ENCODE results near the gene TMEM250.

Gene TMEM250

DNA sequence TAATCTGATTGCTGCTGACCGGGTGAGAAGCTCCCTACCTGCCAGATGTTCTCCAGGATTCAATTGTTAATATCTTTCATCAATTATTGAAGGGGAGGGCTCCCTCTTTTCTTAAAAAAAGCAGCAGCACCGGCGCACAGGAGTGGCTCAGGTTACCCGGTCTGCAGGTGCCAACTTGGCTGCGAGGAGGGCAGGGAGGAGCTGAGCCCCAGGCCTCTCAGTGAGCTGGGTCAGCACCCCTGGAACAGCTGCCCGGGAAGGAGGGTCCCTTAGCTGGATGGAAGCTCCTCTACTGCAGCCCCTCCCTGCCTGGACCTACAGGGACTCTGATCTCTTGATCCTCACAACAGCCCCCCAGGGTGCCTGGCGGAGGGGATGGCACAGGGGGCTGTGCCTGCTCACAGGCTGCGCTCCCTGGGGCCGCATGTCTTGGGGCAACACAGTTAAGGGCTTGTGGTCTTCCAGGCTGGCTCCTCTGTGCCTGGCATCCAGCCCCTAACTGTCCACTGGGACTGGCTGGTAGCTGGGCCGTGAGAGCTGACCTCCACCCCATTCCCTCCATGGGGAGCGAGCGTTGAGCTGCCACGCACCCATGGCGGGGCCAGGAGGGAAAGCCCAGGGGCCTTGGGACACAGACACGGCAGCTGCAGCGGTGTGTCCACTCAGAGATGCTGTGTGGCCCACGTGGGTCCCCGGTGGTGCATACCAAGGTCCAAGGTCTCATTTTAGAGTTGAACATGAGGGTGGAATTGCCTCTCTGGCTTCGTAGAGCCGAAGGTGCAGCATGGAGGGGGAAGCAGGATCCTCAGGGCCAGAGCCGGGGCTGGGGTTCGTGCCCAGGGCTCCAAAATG lies 28.6 kb upstream of the TMEM250 start:
- no peak for DNase-seq

DNA sequence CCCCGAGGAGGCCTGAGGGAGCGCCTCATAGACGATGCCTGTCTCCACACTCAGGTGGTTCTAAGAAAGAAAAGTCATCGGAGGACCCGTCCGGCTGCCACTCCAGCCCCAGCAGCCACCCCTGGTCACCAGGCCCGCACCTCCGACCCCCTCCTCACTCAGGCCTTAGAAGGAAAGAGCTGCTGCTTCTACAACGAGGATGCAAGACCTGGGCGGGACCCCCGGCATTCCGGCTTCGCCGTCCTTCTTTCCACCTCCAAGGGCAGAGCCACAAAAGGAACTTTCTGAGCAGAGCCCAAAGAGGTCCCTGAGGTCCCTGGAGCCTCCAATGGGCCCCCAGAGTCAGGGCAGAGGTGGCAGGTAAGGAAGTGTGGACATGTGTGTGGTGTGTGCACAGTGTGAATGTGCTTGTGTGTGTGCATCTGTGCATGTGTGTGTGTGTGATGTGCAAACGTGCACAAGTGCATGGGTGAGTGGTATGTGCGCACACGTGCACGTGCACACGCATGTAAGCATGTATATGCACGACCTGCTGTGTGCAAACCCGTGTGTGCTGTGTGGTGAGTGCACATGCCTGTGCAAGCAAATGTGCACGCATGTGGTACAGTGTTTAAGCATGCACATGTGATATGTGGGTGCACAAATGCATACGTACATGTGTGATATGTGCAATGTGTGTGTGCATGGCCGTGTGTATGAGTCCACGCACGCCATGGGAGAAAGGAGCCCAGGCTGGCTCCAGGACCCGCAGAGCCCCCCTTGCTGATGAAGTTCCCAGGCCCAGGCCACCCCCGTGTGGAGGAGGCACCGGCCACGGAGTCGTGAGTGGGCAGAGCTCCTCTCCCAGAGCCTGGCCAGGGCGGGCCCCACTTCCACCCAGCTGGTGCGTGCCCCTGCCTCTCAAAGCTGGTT lies 27.7 kb upstream of the TMEM250 start:
- no peak for DNase-seq

DNA sequence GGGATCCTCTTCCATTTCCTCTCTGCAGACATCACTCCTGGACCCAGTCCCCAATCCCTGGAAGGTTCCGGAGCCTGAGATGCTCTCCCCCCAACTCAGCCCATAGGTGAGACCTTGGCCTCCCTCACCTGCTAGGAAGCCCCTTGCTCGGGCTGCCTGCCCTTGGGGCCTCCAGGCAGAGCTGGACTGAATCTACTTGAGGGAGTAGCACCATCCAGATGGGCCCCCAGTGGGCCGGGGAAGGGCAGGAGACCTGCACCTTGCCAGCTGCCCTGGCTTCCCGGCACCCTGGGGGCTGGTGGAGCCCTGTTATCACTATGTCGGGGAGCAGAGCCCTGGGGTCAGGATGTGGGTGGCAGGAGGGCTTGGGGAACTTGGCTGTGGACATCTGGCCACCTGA lies 26.9 kb upstream of the TMEM250 start:
- no peak for DNase-seq

DNA sequence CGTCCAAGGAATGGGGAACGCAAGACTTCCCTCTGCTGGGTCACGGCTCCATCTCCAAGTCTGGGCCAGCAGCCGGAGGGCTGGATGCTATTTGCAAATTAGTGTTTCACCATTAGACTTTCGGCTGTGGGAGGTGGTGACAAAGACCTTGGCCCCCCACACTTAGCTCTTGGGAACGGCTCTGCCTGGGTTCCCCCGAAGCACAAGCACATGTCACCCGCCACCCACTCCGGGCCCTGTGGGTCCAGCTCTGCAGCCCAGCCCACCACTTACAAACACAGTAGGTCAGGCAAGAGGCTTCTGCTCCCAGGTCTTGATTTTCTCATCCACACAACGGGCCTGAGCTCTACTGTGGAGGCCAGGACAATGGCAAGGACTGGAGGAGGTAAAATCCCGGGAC lies 25.8 kb upstream of the TMEM250 start:
- no peak for DNase-seq

DNA sequence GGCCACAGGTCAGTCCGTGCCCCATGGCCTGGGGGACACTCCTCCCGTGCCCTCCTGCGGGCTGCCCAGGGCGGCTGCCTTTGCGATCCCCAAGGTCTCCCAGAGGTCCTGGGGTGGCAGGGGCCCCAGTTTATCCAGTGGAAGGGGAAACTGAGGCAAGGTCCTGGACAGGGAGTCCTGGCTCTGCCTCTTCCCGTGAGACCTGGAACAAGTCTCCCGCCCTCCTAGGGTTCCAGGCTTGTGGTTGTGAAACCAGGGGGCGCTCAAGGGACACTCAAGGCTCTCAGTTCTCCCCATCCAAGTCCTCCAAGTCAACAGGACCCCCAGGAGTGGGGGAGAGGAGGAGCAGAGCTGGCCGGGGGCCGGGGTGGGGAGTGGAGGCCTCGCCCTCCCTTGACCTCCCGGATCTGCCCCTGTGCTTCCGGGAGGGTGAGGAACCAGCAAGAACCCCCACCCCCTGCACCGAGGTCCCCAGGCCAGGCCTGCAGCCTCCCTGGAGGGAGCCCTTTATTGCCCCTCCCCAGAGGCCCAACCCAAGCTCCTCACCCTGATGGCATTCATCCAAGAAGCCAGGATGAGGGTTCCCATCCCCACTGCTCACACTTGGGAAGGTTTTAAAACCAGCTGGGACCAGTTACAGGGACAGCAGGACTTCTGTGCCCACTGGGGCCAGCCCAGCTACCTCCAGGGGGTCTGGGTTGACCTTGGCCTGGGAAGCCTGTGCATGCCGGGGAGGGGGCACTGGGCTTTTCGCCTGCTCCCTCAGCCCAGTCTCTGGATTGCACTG lies 24.7 kb upstream of the TMEM250 start:
- DNase-seq = no peak

- no peak for DNase-seq
Observed at GRCh38 chr9:136142859-136143214, 24.2 kb upstream of the TMEM250 start.

DNA sequence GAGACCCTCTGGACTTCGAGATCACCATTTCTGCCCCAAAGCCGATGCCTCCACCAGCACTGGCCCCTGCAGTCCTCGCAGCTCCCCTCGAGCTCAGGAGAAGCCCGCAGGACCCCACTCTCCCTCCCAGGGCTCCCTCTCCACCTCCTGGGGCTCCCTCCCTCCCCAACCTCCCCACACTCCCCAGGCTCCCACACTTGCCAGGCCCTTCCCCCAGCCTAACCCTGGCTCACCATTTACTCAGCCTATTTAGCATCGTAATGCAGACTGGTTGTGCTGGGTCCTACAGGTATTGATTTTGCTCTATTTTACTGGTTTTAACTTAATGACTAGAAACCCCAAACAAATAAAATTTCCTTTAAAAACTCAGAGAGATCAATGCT lies 23.7 kb upstream of the TMEM250 start:
- DNase-seq = no peak

DNA sequence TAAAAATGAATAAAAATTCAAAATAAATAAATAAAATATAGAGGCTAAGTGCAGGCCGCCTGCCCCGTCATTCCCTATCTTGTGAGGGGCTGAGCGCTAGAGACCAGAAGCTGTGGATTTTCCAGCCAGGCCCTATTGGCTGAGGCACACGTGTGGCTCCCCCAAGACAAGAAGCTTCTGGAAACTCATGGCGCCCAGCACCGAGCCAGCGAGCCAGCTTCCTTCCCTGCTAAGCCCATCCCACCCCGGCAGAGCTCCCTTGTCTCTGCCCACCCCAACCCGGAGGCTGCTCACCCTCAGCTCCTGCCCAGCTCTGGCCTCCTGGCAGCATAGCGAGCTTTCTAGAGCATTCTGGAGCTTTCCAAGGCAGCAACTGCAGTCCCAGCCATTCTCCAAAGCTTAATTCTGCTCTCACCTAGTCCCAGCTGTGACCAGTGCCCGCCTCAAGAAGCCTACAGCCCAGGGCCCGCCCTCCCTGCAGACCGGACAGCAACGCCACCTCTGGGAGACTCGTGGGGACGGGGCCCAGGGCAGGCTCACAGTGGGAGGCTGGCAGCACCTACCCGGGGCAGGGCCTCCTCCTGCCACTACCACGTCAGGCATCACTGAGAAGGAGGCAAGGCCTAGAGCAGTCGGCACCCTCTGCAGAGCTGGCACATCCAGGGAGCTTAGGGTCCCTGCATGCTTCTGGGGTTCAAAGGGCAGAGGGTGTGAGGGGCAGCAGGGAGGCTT lies 23.2 kb upstream of the TMEM250 start:
- DNase-seq = no peak

GRCh38 chr9:136140966-136141365 lies 22.3 kb upstream of the TMEM250 start:
- no peak for DNase-seq

DNA sequence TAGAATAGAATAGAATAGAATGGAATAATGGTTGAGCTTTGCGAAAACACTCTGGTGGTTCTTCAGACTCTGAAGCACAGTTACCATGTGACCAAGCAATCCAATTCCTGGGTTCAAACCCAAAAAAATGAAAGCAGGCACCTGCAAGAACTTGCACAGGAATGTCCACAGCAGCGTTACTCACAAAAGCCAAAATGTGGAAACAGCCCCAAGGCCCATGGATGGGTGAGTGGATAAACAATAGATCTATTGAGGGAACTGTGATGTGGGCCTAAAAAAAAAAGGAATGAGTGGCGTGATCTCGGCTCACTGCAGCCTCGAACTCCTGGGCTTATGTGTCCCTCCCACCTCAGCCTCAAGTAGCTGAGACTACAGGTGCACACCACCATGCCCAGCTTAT lies 21.4 kb upstream of the TMEM250 start:
- no peak for DNase-seq

DNA sequence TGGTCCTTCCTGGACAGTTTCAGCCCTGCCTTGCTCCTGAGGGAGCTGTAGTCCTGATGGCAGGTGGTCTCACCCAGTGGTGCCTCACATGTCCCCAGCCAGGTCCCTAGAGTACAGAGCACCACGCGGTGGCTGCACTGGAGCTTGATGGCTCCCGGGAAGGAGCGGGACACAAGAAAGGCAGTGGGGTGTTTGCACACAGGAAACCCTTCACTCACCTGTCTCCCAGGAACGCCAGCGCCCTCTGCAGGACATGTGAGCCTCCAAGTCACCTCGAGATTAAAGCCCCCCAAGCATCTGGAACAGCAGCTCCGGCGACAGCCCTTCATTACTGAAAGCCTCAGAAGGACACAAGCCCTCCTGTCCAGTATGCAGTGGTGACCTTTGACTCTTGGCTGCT lies 19.9 kb upstream of the TMEM250 start:
- DNase-seq = no peak

DNA sequence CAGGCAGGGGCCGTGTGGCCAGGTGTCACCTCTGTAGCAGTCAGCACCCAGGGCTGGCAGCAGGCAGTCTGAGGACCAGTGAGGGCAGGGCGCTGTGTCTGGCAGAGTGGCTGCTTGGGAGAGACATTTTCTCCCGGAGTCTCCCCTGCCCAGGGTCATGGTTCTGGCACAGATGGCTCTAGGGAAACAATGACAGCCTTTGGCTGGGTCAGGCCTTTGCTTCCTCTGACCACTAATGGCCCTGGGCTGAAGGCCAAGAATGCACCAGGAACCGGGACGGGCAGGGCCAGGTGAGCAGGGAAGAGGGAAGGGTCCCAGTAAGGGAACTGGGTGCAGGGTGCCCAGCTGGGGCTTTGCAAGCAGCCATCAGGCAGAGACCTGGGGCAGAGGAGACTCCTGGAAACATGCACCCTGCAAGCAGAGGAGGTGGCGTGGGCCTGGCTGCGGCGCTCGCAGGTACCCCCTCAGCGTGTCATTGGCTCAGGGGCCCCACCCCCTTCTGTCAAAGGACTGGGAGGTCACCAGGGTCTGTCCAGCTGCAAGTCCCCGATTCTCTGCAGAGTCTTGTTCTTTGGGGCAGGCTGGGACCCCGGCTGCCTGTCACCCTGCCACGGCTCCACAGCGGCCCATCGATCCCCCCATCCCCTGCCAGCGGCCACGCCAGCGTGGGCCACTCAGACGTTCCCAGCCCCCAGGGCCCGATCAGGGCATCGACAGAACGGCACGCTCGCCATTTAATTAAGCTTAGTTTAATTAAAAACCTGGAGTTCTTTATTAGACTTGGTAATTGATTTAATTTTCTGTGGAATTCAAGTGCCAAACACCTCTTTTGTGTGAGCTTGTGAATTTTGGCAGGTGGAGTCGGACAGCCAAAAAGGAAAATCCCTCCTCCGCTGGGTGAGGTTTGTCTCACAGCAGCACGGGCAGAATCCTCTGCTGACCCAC lies 18.9 kb upstream of the TMEM250 start:
- no peak for DNase-seq

- DNase-seq = no peak
Observed at GRCh38 chr9:136136127-136136925, 17.7 kb upstream of the TMEM250 start.

DNA sequence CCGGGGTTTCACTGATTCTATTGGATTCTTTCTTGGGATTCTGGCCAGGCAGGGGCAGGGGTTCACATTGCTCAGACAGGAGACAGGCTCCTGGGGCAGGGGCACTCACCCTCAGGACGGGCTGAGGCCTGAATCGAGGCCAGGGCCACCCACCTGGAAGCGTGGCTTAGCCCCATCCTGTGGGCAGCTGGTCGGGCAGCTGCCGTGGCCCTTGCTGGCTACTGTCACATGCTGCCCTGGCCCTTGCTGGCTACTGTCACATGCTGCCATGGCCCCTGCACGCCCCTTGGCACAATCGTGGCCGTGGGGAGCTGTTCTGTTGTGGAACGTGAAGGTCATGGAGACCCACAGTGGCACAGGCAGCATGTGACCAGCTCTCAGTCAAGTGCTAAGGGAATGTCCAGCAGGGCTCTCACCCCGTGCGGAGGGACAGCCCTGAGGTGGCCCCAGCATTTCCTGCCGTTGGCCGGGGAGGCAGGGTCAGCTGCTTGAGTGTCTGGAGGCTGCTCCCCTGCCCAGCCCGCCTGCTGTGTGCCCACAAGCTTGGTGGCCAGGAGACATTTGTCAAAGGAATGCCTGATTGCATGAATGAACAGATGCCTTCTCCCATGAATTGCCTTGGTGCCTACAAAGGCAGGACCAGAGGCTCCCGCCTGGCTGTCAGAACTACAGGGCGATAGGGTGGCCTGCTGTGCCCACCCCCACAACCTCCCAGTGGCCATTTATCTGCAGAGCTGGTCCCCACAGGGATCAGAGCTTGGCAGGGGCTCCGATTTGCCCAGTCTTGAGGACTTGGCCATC lies 16.9 kb upstream of the TMEM250 start:
- DNase-seq = no peak

DNA sequence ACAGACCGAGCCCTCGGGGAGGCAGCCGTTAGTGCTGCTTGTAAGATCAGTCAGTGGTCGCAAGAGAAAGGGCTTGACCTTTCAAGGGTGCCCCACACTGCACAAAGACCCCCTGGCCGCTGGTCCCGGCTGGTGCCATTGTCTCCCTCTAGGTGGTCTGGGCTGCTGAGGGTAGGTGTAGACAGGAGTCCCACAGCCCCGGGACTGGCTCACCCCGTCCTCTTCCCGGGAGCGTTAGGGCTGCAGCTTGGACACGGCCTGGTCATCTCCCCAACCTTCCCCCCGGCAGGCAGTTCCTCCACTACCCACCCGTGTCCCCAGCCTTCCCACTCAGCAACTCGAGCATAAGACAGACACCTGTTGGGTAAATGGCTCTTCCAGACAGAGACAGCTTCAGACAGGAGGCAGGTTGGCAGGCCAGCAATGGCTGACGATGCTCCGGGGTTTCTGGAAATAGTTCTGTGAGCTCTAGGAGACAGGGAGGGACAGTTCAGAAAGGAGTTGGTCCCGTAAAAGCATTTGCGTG lies 15.3 kb upstream of the TMEM250 start:
- DNase-seq = no peak

DNA sequence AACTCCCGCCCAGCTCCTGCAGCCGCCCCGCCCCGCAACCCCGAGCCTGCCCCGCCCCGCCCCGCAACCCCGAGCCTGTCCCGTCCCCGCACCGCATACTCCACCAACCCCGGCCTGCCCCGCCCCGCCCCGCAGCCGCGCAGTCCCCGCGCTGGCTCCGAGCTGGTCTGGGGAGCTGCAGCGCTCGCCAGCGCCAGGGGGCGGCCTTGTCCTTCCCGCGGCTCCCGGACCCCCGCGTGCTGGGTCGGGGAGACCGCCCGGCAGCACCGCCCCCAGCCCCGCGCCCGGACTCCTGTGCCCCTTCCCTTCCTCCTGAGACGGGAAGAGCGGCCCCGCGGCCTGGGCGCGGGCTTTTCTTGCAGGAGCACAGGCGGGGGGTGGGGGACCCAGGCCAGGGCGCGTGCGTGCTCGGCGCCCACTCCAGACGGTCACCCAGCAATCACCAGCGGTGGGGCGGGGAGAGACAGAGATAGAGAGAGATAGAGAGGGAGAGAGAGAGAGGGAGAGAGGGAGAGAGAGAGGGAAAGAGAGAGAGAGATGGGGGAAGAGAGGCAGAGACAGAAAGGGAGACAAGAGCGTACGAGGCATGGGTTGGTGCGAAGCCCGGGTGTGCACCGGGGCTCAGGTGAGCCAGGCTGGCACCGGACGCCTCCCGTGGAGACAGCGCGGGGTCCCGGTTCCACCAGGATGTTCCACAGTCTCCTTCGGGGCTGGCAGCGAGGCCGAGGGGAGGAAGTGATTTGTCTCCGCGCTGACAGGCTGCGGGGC lies 14.7 kb upstream of the TMEM250 start:
- peak; percentile 29 for DNase-seq

DNA sequence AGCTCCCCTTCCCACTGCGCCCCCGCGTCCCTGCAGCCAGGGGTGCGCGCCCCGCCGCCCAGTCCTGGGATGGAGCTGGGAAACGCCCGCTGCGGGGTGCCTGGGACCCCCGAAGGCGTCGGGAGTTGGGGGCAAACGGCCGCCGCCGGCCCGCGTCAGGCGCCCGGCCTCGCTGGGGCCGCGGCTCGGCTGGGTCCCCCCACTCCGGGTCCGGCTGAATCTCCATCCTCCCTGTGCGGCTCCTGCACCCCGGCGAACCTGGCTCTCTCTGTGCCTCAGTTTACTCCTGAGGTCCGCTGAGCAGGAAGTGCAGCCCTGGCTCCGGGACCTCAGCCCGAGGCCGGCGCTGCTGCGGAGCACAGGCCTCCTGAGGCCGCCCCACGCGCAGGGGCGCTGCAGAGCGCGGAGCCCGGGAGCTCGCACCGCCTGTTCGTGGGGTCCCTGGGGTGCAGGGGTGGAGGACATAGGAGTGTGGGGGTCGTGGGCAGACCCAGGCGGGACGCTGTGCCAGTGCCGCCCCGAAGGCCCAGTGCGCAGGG lies 13.9 kb upstream of the TMEM250 start:
- no peak for DNase-seq

All from stimulated activated naive CD4-positive, alpha-beta T cell treated with Interleukin-2 at 50 U/mL for 16 hours (primary cell).